Activated B cell treated with CpG ODN at 0.5 μM for 24 hours (primary cell): Measurements from ENCODE around the gene THRAP3. TPM values are rescaled to one million over a fixed set of nuclear protein-coding genes. Genes with fewer than 3 reads are reported as not detected.

ENCODE experiments used
- ATAC-seq: fragments of 200-7000 bp; cut with Tn5 transposase; one replicate; pipeline ENCODE4 v1.10.0; 2021; ENCODE audit warnings: low read depth, mild to moderate bottlenecking, moderate library complexity
- CTCF ChIA-PET: fragments of 350-600 bp; sonication (Branson Sonifier 250); formaldehyde crosslinking; loops from one replicate; lab custom pipeline; 2021; ENCODE audit warnings: antibody characterized with exemption; lab: Charles Lee
- POLR2A ChIA-PET: fragments of 350-600 bp; sonication (Branson Sonifier 250); formaldehyde crosslinking; loops from one replicate; lab custom pipeline; 2021; ENCODE audit warnings: antibody characterized with exemption; lab: Charles Lee
- DNase-seq: peaks from one replicate; pipeline ENCODE4 v3.0.0; 2022
- H3K27ac Mint-ChIP-seq: one replicate; pipeline ENCODE4 v1.8.0; 2020; ENCODE audit warnings: mixed read lengths
- H3K27me3 Mint-ChIP-seq: one replicate; pipeline ENCODE4 v1.8.0; 2021; ENCODE audit warnings: mixed read lengths
- H3K36me3 Mint-ChIP-seq: one replicate; pipeline ENCODE4 v1.8.0; 2021; ENCODE audit warnings: low read depth, mixed read lengths
- H3K4me1 Mint-ChIP-seq: one replicate; pipeline ENCODE4 v1.8.0; 2021; ENCODE audit warnings: mixed read lengths
- H3K4me3 Mint-ChIP-seq: one replicate; pipeline ENCODE4 v1.8.0; 2020; ENCODE audit warnings: mild to moderate bottlenecking, mixed read lengths
- H3K9me3 Mint-ChIP-seq: one replicate; pipeline ENCODE4 v1.8.0; 2020; ENCODE audit warnings: mixed read lengths
- intact Hi-C: fragments of 100-400 bp; cut with micrococcal nuclease; formaldehyde crosslinking; loops from one replicate; pipeline ENCODE4 v1.15.1; 2024
- total RNA-seq: library from RNA; stranded (reverse); gene quantifications from 2 replicates; pipeline ENCODE4 v1.2.3, GENCODE V29; 2022
- TF ChIP-seq, protein P1 (sequence below): fragments of 200-600 bp; IDR thresholded peaks from one replicate; pipeline ENCODE4 v1.8.0; 2022; ENCODE audit warnings: antibody characterized with exemption, mild to moderate bottlenecking

Gene THRAP3, protein sequence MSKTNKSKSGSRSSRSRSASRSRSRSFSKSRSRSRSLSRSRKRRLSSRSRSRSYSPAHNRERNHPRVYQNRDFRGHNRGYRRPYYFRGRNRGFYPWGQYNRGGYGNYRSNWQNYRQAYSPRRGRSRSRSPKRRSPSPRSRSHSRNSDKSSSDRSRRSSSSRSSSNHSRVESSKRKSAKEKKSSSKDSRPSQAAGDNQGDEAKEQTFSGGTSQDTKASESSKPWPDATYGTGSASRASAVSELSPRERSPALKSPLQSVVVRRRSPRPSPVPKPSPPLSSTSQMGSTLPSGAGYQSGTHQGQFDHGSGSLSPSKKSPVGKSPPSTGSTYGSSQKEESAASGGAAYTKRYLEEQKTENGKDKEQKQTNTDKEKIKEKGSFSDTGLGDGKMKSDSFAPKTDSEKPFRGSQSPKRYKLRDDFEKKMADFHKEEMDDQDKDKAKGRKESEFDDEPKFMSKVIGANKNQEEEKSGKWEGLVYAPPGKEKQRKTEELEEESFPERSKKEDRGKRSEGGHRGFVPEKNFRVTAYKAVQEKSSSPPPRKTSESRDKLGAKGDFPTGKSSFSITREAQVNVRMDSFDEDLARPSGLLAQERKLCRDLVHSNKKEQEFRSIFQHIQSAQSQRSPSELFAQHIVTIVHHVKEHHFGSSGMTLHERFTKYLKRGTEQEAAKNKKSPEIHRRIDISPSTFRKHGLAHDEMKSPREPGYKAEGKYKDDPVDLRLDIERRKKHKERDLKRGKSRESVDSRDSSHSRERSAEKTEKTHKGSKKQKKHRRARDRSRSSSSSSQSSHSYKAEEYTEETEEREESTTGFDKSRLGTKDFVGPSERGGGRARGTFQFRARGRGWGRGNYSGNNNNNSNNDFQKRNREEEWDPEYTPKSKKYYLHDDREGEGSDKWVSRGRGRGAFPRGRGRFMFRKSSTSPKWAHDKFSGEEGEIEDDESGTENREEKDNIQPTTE
- total RNA-seq = 142 and 145 TPM in 2 replicates

GRCh38 chr1:36223996-36224536, at the start of gene THRAP3:
TSS of gene THRAP3 (plus strand) at chr1:36224443. CDS start at chr1:36282564, 58,121 bp downstream.
- H3K9me3 Mint-ChIP-seq = no peaks in the 10 kb centered on the region
- peak within 1 kb of the TSS; percentile 99 for H3K4me3 Mint-ChIP-seq
- H3K27me3 Mint-ChIP-seq = no peaks in the 10 kb centered on the region
- ATAC-seq (peak; percentile 89), DNase-seq (peak; percentile 98)
- peaks cover 36% of the 10 kb centered on the region for H3K4me1 Mint-ChIP-seq
- TF ChIP-seq, protein P1, sequence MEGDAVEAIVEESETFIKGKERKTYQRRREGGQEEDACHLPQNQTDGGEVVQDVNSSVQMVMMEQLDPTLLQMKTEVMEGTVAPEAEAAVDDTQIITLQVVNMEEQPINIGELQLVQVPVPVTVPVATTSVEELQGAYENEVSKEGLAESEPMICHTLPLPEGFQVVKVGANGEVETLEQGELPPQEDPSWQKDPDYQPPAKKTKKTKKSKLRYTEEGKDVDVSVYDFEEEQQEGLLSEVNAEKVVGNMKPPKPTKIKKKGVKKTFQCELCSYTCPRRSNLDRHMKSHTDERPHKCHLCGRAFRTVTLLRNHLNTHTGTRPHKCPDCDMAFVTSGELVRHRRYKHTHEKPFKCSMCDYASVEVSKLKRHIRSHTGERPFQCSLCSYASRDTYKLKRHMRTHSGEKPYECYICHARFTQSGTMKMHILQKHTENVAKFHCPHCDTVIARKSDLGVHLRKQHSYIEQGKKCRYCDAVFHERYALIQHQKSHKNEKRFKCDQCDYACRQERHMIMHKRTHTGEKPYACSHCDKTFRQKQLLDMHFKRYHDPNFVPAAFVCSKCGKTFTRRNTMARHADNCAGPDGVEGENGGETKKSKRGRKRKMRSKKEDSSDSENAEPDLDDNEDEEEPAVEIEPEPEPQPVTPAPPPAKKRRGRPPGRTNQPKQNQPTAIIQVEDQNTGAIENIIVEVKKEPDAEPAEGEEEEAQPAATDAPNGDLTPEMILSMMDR = no peak
- H3K36me3 Mint-ChIP-seq = peaks cover 47% of the 10 kb centered on the region
- ChIA-PET POLR2A (interaction anchor here (0.7 to 4.2 kb wide), 27 partner anchors 10 to 337 kb away, joined by 3 to 62 read pairs (median 6); partner anchors contain the start of genes AGO3, MAP7D1, MRPS15 and SH3D21), CTCF (interaction anchor here (0.7 to 2.9 kb wide), 9 partner anchors 9 to 197 kb away, joined by 3 to 13 read pairs (median 4); no protein-coding TSS in a partner anchor)
- peak within 1 kb of the TSS; percentile 100 for H3K27ac Mint-ChIP-seq
- intact Hi-C loops = loop anchor here (1.0 to 5.0 kb wide), 11 partner anchors 8 to 1253 kb away; partner anchors contain the start of genes AGO3, KIAA0319L, NCDN and SFPQ

GRCh38 chr1:36174713-36175112, 49.5 kb upstream of the THRAP3 start:
- Mint-ChIP-seq H3K4me3 (no peak overlapping the region), H3K36me3 (peaks cover 87% of the 10 kb centered on the region)

DNA sequence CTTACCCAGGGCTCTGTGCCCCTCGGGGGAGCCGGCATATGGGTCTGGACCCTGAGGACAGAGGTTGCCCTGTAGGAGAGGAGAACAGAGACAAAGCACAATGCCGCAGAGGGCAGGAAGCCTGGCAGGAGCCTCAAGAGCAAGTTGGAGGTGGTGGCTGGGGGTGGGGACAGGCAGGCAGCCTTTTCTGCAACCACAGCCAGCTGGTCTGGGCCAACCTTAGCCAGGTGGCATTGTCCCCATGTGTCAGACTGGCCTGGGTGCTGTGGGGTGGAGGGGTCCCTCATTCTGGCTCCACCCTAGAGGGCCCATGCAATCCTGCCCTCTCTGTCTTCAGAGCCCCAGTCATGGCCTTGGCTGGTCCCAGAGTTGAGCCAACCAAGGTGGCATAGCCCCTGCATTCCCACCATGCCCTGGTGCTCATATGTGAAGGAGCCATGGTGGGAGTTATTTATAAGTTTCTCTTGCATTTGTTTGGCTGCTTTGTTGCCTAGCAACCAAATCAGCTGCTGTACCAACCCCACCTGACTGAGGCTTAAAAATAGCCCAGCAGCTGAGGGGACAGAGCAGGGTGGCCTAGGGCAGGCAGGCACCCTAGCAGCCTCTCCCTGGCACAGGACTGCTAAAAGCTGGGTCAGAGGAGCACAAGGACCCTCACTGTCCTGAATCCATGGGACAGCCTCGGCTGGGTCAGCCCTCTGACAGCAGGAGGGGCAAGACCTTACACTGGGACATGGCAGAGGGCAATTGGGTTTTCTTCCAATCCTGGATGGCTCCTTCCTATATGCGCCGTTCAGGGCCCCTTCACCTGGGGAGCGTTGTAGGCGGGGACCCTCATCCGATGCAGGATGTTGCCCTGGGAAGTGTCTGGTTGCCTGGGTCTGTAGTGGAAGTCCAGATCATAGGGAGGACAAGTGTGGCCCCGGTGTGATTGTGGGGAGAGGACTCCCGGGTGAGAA, 48.8 kb upstream of the THRAP3 start:
- CTCF ChIA-PET = interaction anchor here (1.6 kb wide), 1 partner anchor 13 kb away, joined by 4 read pairs; no protein-coding TSS in a partner anchor
- H3K27ac Mint-ChIP-seq = peak overlapping the region; percentile 35
- no peak overlapping the region for H3K4me3 Mint-ChIP-seq
- no peaks in the 10 kb centered on the region for H3K9me3 Mint-ChIP-seq
- intact Hi-C loops = no loop called here
- H3K4me1 Mint-ChIP-seq = peaks cover 13% of the 10 kb centered on the region
- H3K36me3 Mint-ChIP-seq = peaks cover 90% of the 10 kb centered on the region
- TF ChIP-seq, protein P1 = no peak
- ATAC-seq = peak; percentile 42
- DNase-seq = no peak
- H3K27me3 Mint-ChIP-seq = no peaks in the 10 kb centered on the region
- POLR2A ChIA-PET = no interaction called here

More at GRCh38 chr1:36174713-36175112, 49.5 kb upstream of the THRAP3 start:
- DNase-seq = no peak
- H3K4me1 Mint-ChIP-seq = peaks cover 13% of the 10 kb centered on the region
- intact Hi-C loops = no loop called here
- TF ChIP-seq, protein P1 = no peak
- H3K9me3 Mint-ChIP-seq = no peaks in the 10 kb centered on the region
- peak overlapping the region; percentile 35 for H3K27ac Mint-ChIP-seq
- ChIA-PET CTCF (interaction anchor here (1.6 kb wide), 1 partner anchor 13 kb away, joined by 4 read pairs; no protein-coding TSS in a partner anchor), POLR2A (no interaction called here)
- no peak for ATAC-seq
- H3K27me3 Mint-ChIP-seq = no peaks in the 10 kb centered on the region

GRCh38 chr1:36176106-36176949, 47.9 kb upstream of the THRAP3 start:
- Mint-ChIP-seq H3K4me1 (peaks cover 13% of the 10 kb centered on the region), H3K27me3 (no peaks in the 10 kb centered on the region), H3K36me3 (peaks cover 88% of the 10 kb centered on the region), H3K9me3 (no peaks in the 10 kb centered on the region), H3K4me3 (no peak overlapping the region), H3K27ac (no peak overlapping the region)
- intact Hi-C loops = no loop called here
- CTCF ChIA-PET = no interaction called here
- ATAC-seq (no peak), DNase-seq (no peak)
- TF ChIP-seq, protein P1 = no peak
- POLR2A ChIA-PET = no interaction called here
